SK-N-SH treated with all-trans-retinoic acid at 6 μM for 48 hours (cell line): ENCODE results near the gene DCAF16.

ENCODE experiments used
- ATAC-seq: fragments of 200-7000 bp; cut with Tn5 transposase; 3 replicates; pipeline ENCODE4 v1.9.1; 2020; ENCODE audit warnings: mild to moderate bottlenecking, moderate library complexity
- ARNTL ChIP-seq: fragments of 450-650 bp; formaldehyde crosslinking; IDR thresholded peaks from 2 replicates; pipeline ENCODE4 v1.5.0; 2020; ENCODE audit warnings: low read depth, mild to moderate bottlenecking, moderate library complexity, borderline replicate concordance
- BACH2 ChIP-seq: fragments of 250-450 bp; sonication (Bioruptor Pico); IDR thresholded peaks from 2 replicates; pipeline ENCODE4 v1.9.0; 2021; ENCODE audit warnings: mild to moderate bottlenecking, borderline replicate concordance
- ESRRG ChIP-seq: fragments of 250-450 bp; sonication (Bioruptor Pico); IDR thresholded peaks from 2 replicates; pipeline ENCODE4 v1.6.1; 2021; ENCODE audit warnings: mild to moderate bottlenecking
- OSR1 ChIP-seq: fragments of 250-450 bp; sonication (Bioruptor Pico); IDR thresholded peaks from 2 replicates; pipeline ENCODE4 v1.8.0; 2022; ENCODE audit warnings: moderate library complexity, mild to moderate bottlenecking, inconsistent platforms
- PATZ1 ChIP-seq: fragments of 250-450 bp; sonication (Bioruptor Pico); IDR thresholded peaks from 2 replicates; pipeline ENCODE4 v1.8.0; 2020; ENCODE audit warnings: mild to moderate bottlenecking, moderate library complexity, borderline replicate concordance
- POU6F1 ChIP-seq: fragments of 250-450 bp; sonication (Bioruptor Pico); IDR thresholded peaks from 2 replicates; pipeline ENCODE4 v1.8.0; 2021; ENCODE audit warnings: low read depth, mild to moderate bottlenecking, moderate library complexity, borderline replicate concordance
- PPARA ChIP-seq: fragments of 250-450 bp; sonication (Bioruptor Pico); IDR thresholded peaks from 2 replicates; pipeline ENCODE4 v1.5.0; 2020; ENCODE audit warnings: mild to moderate bottlenecking, borderline replicate concordance
- RARB ChIP-seq: fragments of 250-450 bp; sonication (Bioruptor Pico); IDR thresholded peaks from 2 replicates; pipeline ENCODE4 v1.8.0; 2021; ENCODE audit warnings: mild to moderate bottlenecking, moderate library complexity
- TCF4 ChIP-seq: fragments of 250-450 bp; sonication (Bioruptor Pico); IDR thresholded peaks from 2 replicates; pipeline ENCODE4 v1.8.0; 2021; ENCODE audit warnings: mild to moderate bottlenecking, moderate library complexity, borderline replicate concordance
- TOX ChIP-seq: fragments of 250-450 bp; sonication (Bioruptor Pico); IDR thresholded peaks from 2 replicates; pipeline ENCODE4 v1.8.0; 2021; ENCODE audit warnings: mild to moderate bottlenecking, moderate library complexity, borderline replicate concordance
- TSHZ2 ChIP-seq: fragments of 250-450 bp; sonication (Bioruptor Pico); IDR thresholded peaks from 2 replicates; pipeline ENCODE4 v1.5.0; 2020; ENCODE audit warnings: mild to moderate bottlenecking, moderate library complexity
- ZC3H10 ChIP-seq: fragments of 250-450 bp; sonication (Bioruptor Pico); IDR thresholded peaks from 2 replicates; pipeline ENCODE4 v1.5.1; 2021; ENCODE audit warnings: mild to moderate bottlenecking, moderate library complexity
- ZFP3 ChIP-seq: fragments of 250-450 bp; sonication (Bioruptor Pico); IDR thresholded peaks from 2 replicates; pipeline ENCODE4 v1.5.0; 2020; ENCODE audit warnings: mild to moderate bottlenecking, moderate library complexity
- ZNF565 ChIP-seq: fragments of 450-650 bp; formaldehyde crosslinking; conservative IDR thresholded peaks from 2 replicates; pipeline ENCODE4 v1.5.0; 2020; ENCODE audit warnings: low read depth, mild to moderate bottlenecking, moderate library complexity
- ZNF70 ChIP-seq: fragments of 450-650 bp; formaldehyde crosslinking; IDR thresholded peaks from 2 replicates; pipeline ENCODE4 v1.5.0; 2020; ENCODE audit warnings: mild to moderate bottlenecking, moderate library complexity
- ZNF8 ChIP-seq: fragments of 450-650 bp; formaldehyde crosslinking; IDR thresholded peaks from 2 replicates; pipeline ENCODE4 v1.5.0; 2020; ENCODE audit warnings: mild to moderate bottlenecking, moderate library complexity
- TF ChIP-seq, protein P1 (sequence below): fragments of 250-450 bp; sonication (Bioruptor Pico); IDR thresholded peaks from 2 replicates; pipeline ENCODE4 v1.5.1; 2021; ENCODE audit warnings: mild to moderate bottlenecking, moderate library complexity
- TF ChIP-seq, protein P2 (sequence below): fragments of 250-450 bp; sonication (Bioruptor Pico); IDR thresholded peaks from 2 replicates; pipeline ENCODE4 v1.5.1; 2020; ENCODE audit warnings: low read depth, mild to moderate bottlenecking, moderate library complexity

DCAF16 gene

GRCh38 chr4:17773135-17773698 lies 37.3 kb downstream of the DCAF16 start:
- TF ChIP-seq POU6F1 (CRISPR knock-in tag), result no peak
- no peak for TF ChIP-seq TSHZ2 (CRISPR knock-in tag)
- TF ChIP-seq, protein P1, sequence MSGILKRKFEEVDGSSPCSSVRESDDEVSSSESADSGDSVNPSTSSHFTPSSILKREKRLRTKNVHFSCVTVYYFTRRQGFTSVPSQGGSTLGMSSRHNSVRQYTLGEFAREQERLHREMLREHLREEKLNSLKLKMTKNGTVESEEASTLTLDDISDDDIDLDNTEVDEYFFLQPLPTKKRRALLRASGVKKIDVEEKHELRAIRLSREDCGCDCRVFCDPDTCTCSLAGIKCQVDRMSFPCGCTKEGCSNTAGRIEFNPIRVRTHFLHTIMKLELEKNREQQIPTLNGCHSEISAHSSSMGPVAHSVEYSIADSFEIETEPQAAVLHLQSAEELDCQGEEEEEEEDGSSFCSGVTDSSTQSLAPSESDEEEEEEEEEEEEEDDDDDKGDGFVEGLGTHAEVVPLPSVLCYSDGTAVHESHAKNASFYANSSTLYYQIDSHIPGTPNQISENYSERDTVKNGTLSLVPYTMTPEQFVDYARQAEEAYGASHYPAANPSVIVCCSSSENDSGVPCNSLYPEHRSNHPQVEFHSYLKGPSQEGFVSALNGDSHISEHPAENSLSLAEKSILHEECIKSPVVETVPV (CRISPR knock-in tag), result no peak
- no peak for TF ChIP-seq ARNTL
- TF ChIP-seq ZFP3 (CRISPR knock-in tag), result no peak
- no peak for TF ChIP-seq ZC3H10 (CRISPR knock-in tag)
- TF ChIP-seq BACH2 (CRISPR knock-in tag), result no peak
- no peak for TF ChIP-seq OSR1 (CRISPR knock-in tag)
- no peak for TF ChIP-seq ESRRG (CRISPR knock-in tag)
- TF ChIP-seq TOX (CRISPR knock-in tag), result no peak
- no peak for TF ChIP-seq PPARA (CRISPR knock-in tag)
- no peak for TF ChIP-seq ZNF70 (CRISPR knock-in tag)
- no peak for TF ChIP-seq ZNF565
- TF ChIP-seq ZNF8, result no peak
- no peak for ATAC-seq

GRCh38 chr4:17771284-17771908 lies 39.2 kb downstream of the DCAF16 start:
- ATAC-seq, result no peak
- TF ChIP-seq TCF4 (no peak), POU6F1 (CRISPR knock-in tag) (no peak), RARB (no peak), TSHZ2 (CRISPR knock-in tag) (no peak), OSR1 (CRISPR knock-in tag) (no peak), ZNF565 (no peak), BACH2 (CRISPR knock-in tag) (no peak), PATZ1 (CRISPR knock-in tag) (no peak), ZC3H10 (CRISPR knock-in tag) (no peak), TOX (CRISPR knock-in tag) (no peak)
- TF ChIP-seq, protein P2, sequence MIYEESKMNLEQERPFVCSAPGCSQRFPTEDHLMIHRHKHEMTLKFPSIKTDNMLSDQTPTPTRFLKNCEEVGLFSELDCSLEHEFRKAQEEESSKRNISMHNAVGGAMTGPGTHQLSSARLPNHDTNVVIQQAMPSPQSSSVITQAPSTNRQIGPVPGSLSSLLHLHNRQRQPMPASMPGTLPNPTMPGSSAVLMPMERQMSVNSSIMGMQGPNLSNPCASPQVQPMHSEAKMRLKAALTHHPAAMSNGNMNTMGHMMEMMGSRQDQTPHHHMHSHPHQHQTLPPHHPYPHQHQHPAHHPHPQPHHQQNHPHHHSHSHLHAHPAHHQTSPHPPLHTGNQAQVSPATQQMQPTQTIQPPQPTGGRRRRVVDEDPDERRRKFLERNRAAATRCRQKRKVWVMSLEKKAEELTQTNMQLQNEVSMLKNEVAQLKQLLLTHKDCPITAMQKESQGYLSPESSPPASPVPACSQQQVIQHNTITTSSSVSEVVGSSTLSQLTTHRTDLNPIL (CRISPR knock-in tag), result no peak
